Tibial nerve (tissue), 4 donors: Measurements from ENCODE around the gene MAP4K4.

Source experiments
- EP300 ChIP-seq, 2 donors: sonication (generic); formaldehyde crosslinking; IDR thresholded peaks; one replicate each; pipeline ENCODE4 v1.6.1; 2017; ENCODE audit warnings: antibody characterized with exemption in 2 of 2, mild to moderate bottlenecking in 1 of 2
- TF ChIP-seq, protein P1 (sequence below), 5 experiments: fragments of 200-600 bp in 3 of 5; fragments of 450-650 bp in 2 of 5; sonication (generic) in 3 of 5; IDR thresholded peaks; one replicate each; pipeline ENCODE4 v1.5.1; 2016 to 2019; ENCODE audit warnings: antibody characterized with exemption in 5 of 5, mild to moderate bottlenecking in 3 of 5, moderate library complexity in 2 of 5

DNA sequence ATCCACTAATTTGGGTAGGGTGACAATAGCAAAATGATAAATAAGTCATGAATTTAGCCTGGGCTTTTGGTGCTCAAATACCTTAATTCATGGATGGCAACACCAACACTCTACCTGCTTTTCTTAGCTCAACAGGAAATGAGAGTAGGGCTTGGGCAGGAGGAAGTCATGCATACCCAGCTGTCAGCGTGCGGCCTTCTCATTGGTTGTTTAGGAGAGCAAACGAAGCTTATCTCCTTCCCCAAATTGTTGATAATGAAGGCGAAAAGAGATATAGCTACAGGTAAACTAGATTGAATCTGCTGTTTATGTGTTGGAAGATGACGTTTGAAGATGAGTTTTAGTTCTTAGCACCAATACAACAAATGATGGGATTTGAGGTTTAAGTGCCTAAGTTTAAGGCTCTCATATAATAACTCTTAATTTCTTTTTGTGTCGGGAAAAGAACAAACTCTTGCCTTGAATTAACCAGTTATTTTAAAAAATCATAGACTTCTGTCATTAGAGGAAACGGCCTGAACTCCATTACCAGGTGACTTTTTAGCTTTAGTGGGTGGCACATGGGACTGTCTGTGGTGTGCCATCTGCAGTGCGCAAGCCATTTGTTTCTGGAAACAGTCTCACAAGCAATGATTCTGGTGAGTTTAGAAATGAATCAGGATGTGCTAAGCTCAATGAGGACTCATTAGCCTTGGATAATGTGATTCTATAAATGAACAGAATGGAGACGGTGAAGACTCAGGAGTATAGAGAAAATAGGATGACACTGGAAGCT lies 19.8 kb downstream of the MAP4K4 start:
- no peak for TF ChIP-seq EP300 (IDR thresholded peaks at IDR 0.05)
- TF ChIP-seq, protein P1, sequence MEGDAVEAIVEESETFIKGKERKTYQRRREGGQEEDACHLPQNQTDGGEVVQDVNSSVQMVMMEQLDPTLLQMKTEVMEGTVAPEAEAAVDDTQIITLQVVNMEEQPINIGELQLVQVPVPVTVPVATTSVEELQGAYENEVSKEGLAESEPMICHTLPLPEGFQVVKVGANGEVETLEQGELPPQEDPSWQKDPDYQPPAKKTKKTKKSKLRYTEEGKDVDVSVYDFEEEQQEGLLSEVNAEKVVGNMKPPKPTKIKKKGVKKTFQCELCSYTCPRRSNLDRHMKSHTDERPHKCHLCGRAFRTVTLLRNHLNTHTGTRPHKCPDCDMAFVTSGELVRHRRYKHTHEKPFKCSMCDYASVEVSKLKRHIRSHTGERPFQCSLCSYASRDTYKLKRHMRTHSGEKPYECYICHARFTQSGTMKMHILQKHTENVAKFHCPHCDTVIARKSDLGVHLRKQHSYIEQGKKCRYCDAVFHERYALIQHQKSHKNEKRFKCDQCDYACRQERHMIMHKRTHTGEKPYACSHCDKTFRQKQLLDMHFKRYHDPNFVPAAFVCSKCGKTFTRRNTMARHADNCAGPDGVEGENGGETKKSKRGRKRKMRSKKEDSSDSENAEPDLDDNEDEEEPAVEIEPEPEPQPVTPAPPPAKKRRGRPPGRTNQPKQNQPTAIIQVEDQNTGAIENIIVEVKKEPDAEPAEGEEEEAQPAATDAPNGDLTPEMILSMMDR (IDR thresholded peaks at IDR 0.05) = no peak
